DOHH2 (cell line): ENCODE data around the gene ABHD16B.

Experiments used
- H3F3A ChIP-seq: fragments of 200-600 bp; sonication (generic), shearing (Covaris generic); 2 replicates; pipeline ENCODE4 v1.6.0; 2016; ENCODE audit warnings: antibody characterized with exemption, mild to moderate bottlenecking; ENCODE audit not compliant: control insufficient read depth, insufficient read depth
- H3K27ac ChIP-seq: fragments of 200-600 bp; sonication (generic); 2 replicates; pipeline ENCODE4 v1.5.1; 2014; ENCODE audit warnings: low read depth, mild to moderate bottlenecking, low read length, moderate library complexity
- H3K27me3 ChIP-seq: fragments of 200-600 bp; sonication (generic); 2 replicates; pipeline ENCODE4 v1.6.1; 2014; ENCODE audit warnings: mild to moderate bottlenecking, low read length, mixed read lengths; ENCODE audit not compliant: control insufficient read depth
- H3K36me3 ChIP-seq: fragments of 200-600 bp; sonication (generic); 2 replicates; pipeline ENCODE4 v1.6.1; 2014; ENCODE audit warnings: mild to moderate bottlenecking, low read length, moderate library complexity, mixed read lengths; ENCODE audit not compliant: control insufficient read depth
- H3K4me1 ChIP-seq: fragments of 200-600 bp; sonication (generic); 2 replicates; pipeline ENCODE4 v1.6.1; 2014; ENCODE audit warnings: mild to moderate bottlenecking, low read length, mixed read lengths; ENCODE audit not compliant: control insufficient read depth
- H3K4me2 ChIP-seq: fragments of 200-600 bp; sonication (generic); 2 replicates; pipeline ENCODE4 v1.6.0; 2014; ENCODE audit warnings: mild to moderate bottlenecking, low read length, moderate library complexity
- H3K4me3 ChIP-seq: fragments of 200-600 bp; sonication (generic); 2 replicates; pipeline ENCODE4 v1.5.1; 2014; ENCODE audit warnings: mild to moderate bottlenecking, low read length, mixed read lengths
- H3K79me2 ChIP-seq: fragments of 200-600 bp; sonication (generic); 2 replicates; pipeline ENCODE4 v1.6.1; 2014; ENCODE audit warnings: mild to moderate bottlenecking, low read length, mixed read lengths; ENCODE audit not compliant: control insufficient read depth
- H3K9me2 ChIP-seq: fragments of 200-600 bp; sonication (generic); replicated peaks from 2 replicates; pipeline ENCODE4 v1.6.1; 2014; ENCODE audit warnings: mild to moderate bottlenecking, low read length, mixed read lengths; ENCODE audit not compliant: control insufficient read depth
- H3K9me3 ChIP-seq: fragments of 200-600 bp; sonication (generic); 2 replicates; pipeline ENCODE4 v1.6.1; 2014; ENCODE audit warnings: antibody characterized with exemption, low read length, mixed read lengths; ENCODE audit not compliant: control insufficient read depth, insufficient read depth
- H4K20me1 ChIP-seq: fragments of 200-600 bp; sonication (generic); 2 replicates; pipeline ENCODE4 v1.6.0; 2014; ENCODE audit warnings: low read depth, mild to moderate bottlenecking, antibody characterized with exemption, low read length, moderate library complexity; ENCODE audit not compliant: control insufficient read depth, insufficient read depth
- EZH2phosphoT487 ChIP-seq: fragments of 200-600 bp; sonication (generic); IDR thresholded peaks from 2 replicates; pipeline ENCODE4 v1.6.1; 2017; ENCODE audit warnings: borderline replicate concordance, mild to moderate bottlenecking, antibody characterized with exemption, low read length, moderate library complexity, mixed read lengths
- TF ChIP-seq, protein P1 (sequence below): fragments of 200-600 bp; sonication (generic); IDR thresholded peaks from one replicate; pipeline ENCODE4 v1.5.1; 2014; ENCODE audit warnings: antibody characterized with exemption, mild to moderate bottlenecking, low read depth, low read length; ENCODE audit not compliant: poor library complexity, severe bottlenecking

ABHD16B gene

DNA sequence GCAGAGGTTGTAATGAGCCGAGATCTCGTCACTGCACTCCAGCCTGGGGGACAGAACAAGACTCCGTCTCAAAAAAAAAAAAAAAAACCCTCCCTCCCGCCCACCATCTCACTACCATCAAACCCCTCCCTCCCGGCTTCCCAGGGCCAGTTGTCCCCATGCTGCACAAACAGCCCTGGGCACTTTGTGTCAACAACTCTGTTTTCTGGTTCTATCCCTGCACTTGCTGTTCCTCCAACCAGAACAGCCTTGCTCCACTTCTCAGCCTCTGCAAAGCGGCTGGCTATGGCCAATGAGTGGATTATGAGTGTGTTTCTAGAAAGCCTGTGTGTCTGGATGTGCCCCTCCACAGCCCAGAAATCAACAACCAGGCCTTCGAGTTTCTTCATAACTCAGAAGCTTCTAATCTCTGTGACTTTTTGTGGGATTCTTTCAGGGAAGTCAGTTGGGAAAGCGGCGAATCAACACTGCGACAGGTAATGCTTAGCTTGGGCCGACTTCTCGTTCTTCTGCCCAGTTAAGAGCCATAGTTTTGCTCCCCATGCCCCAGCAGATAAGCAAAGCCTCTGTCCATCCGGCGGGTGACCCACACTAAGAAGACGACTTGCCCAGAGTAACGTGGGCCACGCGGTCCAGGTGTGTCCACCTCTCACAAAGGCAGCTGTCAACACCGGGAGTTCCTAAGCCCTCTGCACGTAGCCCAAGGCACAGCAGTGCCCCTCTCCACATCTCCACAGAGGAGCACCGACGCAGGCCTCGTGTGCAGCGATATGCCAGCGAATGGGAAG is 35.8 kb upstream of the ABHD16B start:
- H3K36me3 ChIP-seq, result no peaks in the 10 kb centered on the region
- H3K79me2 ChIP-seq, result no peaks in the 10 kb centered on the region
- no peak overlapping the region for H3K4me3 ChIP-seq
- no peaks in the 10 kb centered on the region for H3K4me1 ChIP-seq
- H3K27me3 ChIP-seq, result peaks cover 45% of the 10 kb centered on the region
- no peaks in the 10 kb centered on the region for H3K9me3 ChIP-seq
- H3F3A ChIP-seq, result peaks cover 5% of the 10 kb centered on the region; the same call in 1 of the 2 replicates
- H3K4me2 ChIP-seq, result no peak overlapping the region
- H3K27ac ChIP-seq, result no peak overlapping the region
- no peaks in the 10 kb centered on the region for H3K9me2 ChIP-seq
- 0 out of 2 replicates have a peak, but pooled peaks cover 7% of the 10 kb centered on the region for H4K20me1 ChIP-seq
- TF ChIP-seq, protein P1, sequence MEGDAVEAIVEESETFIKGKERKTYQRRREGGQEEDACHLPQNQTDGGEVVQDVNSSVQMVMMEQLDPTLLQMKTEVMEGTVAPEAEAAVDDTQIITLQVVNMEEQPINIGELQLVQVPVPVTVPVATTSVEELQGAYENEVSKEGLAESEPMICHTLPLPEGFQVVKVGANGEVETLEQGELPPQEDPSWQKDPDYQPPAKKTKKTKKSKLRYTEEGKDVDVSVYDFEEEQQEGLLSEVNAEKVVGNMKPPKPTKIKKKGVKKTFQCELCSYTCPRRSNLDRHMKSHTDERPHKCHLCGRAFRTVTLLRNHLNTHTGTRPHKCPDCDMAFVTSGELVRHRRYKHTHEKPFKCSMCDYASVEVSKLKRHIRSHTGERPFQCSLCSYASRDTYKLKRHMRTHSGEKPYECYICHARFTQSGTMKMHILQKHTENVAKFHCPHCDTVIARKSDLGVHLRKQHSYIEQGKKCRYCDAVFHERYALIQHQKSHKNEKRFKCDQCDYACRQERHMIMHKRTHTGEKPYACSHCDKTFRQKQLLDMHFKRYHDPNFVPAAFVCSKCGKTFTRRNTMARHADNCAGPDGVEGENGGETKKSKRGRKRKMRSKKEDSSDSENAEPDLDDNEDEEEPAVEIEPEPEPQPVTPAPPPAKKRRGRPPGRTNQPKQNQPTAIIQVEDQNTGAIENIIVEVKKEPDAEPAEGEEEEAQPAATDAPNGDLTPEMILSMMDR, result no peak
- no peak for TF ChIP-seq EZH2phosphoT487

DNA sequence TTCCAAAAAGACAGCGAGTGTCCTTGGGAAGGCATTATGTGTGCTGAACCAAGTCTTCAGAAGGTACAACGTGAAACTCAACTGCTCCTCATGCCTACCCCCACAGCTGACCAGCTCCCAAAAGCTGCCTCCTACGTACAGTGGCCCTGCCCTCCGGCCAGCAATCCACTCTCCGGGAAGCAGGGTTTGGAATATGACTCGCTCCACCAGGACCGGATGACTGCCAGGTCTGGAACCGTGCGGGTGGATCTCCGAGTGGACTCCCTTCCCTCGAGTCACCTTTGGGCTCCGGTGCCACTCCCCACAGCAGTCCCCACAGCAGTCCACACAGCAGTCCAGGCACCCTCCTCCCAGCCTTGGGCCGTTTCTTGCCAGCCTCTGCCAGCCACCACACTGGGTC is 34.5 kb upstream of the ABHD16B start:
- Histone ChIP-seq H3K36me3 (no peaks in the 10 kb centered on the region), H3K9me3 (no peaks in the 10 kb centered on the region), H3K4me1 (no peaks in the 10 kb centered on the region), H3K4me2 (no peak overlapping the region), H3K4me3 (no peak overlapping the region), H3K27me3 (peaks cover 44% of the 10 kb centered on the region), H4K20me1 (0 out of 2 replicates have a peak, but pooled peaks cover 7% of the 10 kb centered on the region), H3K79me2 (no peaks in the 10 kb centered on the region), H3K27ac (no peak overlapping the region), H3K9me2 (no peaks in the 10 kb centered on the region), H3F3A (peaks cover 5% of the 10 kb centered on the region; the same call in 1 of the 2 replicates)
- no peak for TF ChIP-seq EZH2phosphoT487
- TF ChIP-seq, protein P1, result no peak

DNA sequence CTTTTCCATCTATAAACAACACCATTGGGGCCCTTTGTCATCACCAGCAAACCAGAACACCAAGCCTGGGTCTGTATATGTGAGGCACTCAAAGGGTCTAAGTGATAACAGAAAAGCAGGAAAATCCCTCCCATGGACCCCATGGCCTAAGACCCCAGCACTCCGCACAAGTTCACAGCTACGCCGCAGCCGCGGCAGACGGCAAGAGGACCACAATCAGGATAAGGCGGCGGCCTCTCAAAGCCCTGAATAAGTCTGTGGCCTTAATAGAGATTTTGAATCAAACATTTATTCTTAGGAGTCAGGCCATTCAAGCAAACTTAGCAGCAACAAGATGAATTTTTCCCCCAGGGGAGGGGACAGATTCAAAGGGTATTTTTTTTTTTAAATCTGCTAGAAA is 33.2 kb upstream of the ABHD16B start:
- no peaks in the 10 kb centered on the region for H3K9me2 ChIP-seq
- peaks cover 5% of the 10 kb centered on the region; the same call in 1 of the 2 replicates for H3F3A ChIP-seq
- H4K20me1 ChIP-seq, result 0 out of 2 replicates have a peak, but pooled peaks cover 7% of the 10 kb centered on the region
- H3K27ac ChIP-seq, result no peak overlapping the region
- H3K27me3 ChIP-seq, result peaks cover 41% of the 10 kb centered on the region
- H3K4me3 ChIP-seq, result no peak overlapping the region
- TF ChIP-seq, protein P1, result no peak
- TF ChIP-seq EZH2phosphoT487, result no peak
- H3K79me2 ChIP-seq, result no peaks in the 10 kb centered on the region
- H3K4me2 ChIP-seq, result no peak overlapping the region
- no peaks in the 10 kb centered on the region for H3K36me3 ChIP-seq
- H3K9me3 ChIP-seq, result no peaks in the 10 kb centered on the region
- no peaks in the 10 kb centered on the region for H3K4me1 ChIP-seq
